Calu3 (cell line): Measurements from ENCODE around the gene SYTL4. TPM values are rescaled to one million over a fixed set of nuclear protein-coding genes. Genes with fewer than 3 reads are reported as not detected.
"Not testable (repeated sequence)": the region's sequence is repeated elsewhere in the genome, so short reads cannot be mapped to it uniquely, and the experiment has no call there.

Experiments
- BruUV-seq: library from RNA; stranded (reverse); fragments of 400-500 nt; replicated peaks from 2 replicates; lab custom pipeline; 2021; lab: Mats Ljungman, UMichigan
- CTCF ChIA-PET: fragments of 300-600 bp; sonication (Branson Sonifier 250); formaldehyde crosslinking; loops from one replicate; lab custom pipeline; 2022; ENCODE audit warnings: antibody characterized with exemption; lab: Charles Lee
- DNase-seq: peaks from one replicate; pipeline ENCODE4 v3.0.0; 2022
- H3K27ac Mint-ChIP-seq: one replicate; pipeline ENCODE4 v1.8.0; 2022; ENCODE audit warnings: mixed read lengths; ENCODE audit not compliant: unreplicated experiment
- H3K27me3 Mint-ChIP-seq: one replicate; pipeline ENCODE4 v1.8.0; 2022; ENCODE audit warnings: mixed read lengths; ENCODE audit not compliant: unreplicated experiment
- H3K36me3 Mint-ChIP-seq: one replicate; pipeline ENCODE4 v1.8.0; 2022; ENCODE audit warnings: mild to moderate bottlenecking, moderate library complexity, mixed read lengths; ENCODE audit not compliant: insufficient read depth, unreplicated experiment
- H3K4me1 Mint-ChIP-seq: one replicate; pipeline ENCODE4 v1.8.0; 2022; ENCODE audit warnings: mild to moderate bottlenecking, low read depth, mixed read lengths; ENCODE audit not compliant: unreplicated experiment
- H3K4me3 Mint-ChIP-seq: one replicate; pipeline ENCODE4 v1.8.0; 2022; ENCODE audit warnings: mild to moderate bottlenecking, low read depth, moderate library complexity, mixed read lengths; ENCODE audit not compliant: unreplicated experiment
- H3K9me3 Mint-ChIP-seq: one replicate; pipeline ENCODE4 v1.8.0; 2022; ENCODE audit warnings: low read depth, mixed read lengths; ENCODE audit not compliant: unreplicated experiment
- CTCF ChIP-seq: fragments of 200-600 bp; IDR thresholded peaks from one replicate; pipeline ENCODE4 v1.8.0; 2022; ENCODE audit warnings: antibody characterized with exemption; ENCODE audit not compliant: unreplicated experiment
- intact Hi-C: fragments of 100-400 bp; cut with micrococcal nuclease; formaldehyde crosslinking; loops from one replicate; pipeline ENCODE4 v1.10.0; 2022; ENCODE audit not compliant: unreplicated experiment
- total RNA-seq: library from RNA; stranded (reverse); gene quantifications from 2 replicates; pipeline ENCODE4 v1.2.3, GENCODE V29; 2022

Gene SYTL4
- total RNA-seq, 1 experiment from 2014 or later = 17.3 TPM

- no TSS peak for BruUV-seq
- no peak for DNase-seq
- CTCF ChIA-PET = no interaction called here
- intact Hi-C loops = no loop called here
- Mint-ChIP-seq H3K4me1 (peaks cover 13% of the 10 kb centered on the region), H3K4me3 (no peak overlapping the region), H3K27ac (no peak overlapping the region), H3K9me3 (no peaks in the 10 kb centered on the region), H3K36me3 (no peaks in the 10 kb centered on the region), H3K27me3 (no peaks in the 10 kb centered on the region)
- TF ChIP-seq CTCF = no peak
Measured at GRCh38 chrX:100745205-100745604, 13.3 kb upstream of the SYTL4 start.

- Mint-ChIP-seq H3K27ac (no peak overlapping the region), H3K4me1 (peaks cover 11% of the 10 kb centered on the region), H3K27me3 (peaks cover 4% of the 10 kb centered on the region), H3K9me3 (no peaks in the 10 kb centered on the region), H3K4me3 (no peak overlapping the region), H3K36me3 (no peaks in the 10 kb centered on the region)
- TF ChIP-seq CTCF = no peak
- no TSS peak for BruUV-seq
- no peak for DNase-seq
- CTCF ChIA-PET = no interaction called here
- intact Hi-C loops = no loop called here
Measured at GRCh38 chrX:100743009-100743607, 11.2 kb upstream of the SYTL4 start.

- H3K27ac Mint-ChIP-seq = not testable (repeated sequence)
Measured at GRCh38 chrX:100724006-100724405, 7.9 kb downstream of the SYTL4 start.

GRCh38 chrX:100721328-100721727, 10.6 kb downstream of the SYTL4 start:
- H3K4me3 Mint-ChIP-seq = no peak overlapping the region
- DNase-seq = no peak
- CTCF ChIA-PET = interaction anchor here (1.5 kb wide), 1 partner anchor 47 kb away, joined by 4 read pairs; no protein-coding TSS in a partner anchor
- no peaks in the 10 kb centered on the region for H3K36me3 Mint-ChIP-seq
- H3K27ac Mint-ChIP-seq = no peak overlapping the region
- H3K27me3 Mint-ChIP-seq = no peaks in the 10 kb centered on the region
- TF ChIP-seq CTCF = no peak
- BruUV-seq = no TSS peak
- intact Hi-C loops = no loop called here
- H3K4me1 Mint-ChIP-seq = peaks cover 24% of the 10 kb centered on the region
- no peaks in the 10 kb centered on the region for H3K9me3 Mint-ChIP-seq

More at GRCh38 chrX:100724006-100724405, 7.9 kb downstream of the SYTL4 start:
- peaks cover 24% of the 10 kb centered on the region for H3K4me1 Mint-ChIP-seq
- H3K27me3 Mint-ChIP-seq, DNase-seq, H3K9me3 Mint-ChIP-seq, CTCF ChIA-PET, BruUV-seq, intact Hi-C loops, H3K4me3 Mint-ChIP-seq, H3K36me3 Mint-ChIP-seq: not testable (repeated sequence)

GRCh38 chrX:100720301-100720700, 11.6 kb downstream of the SYTL4 start:
- Mint-ChIP-seq H3K27ac (no peak overlapping the region), H3K9me3 (no peaks in the 10 kb centered on the region), H3K27me3 (no peaks in the 10 kb centered on the region), H3K4me1 (peaks cover 23% of the 10 kb centered on the region), H3K36me3 (no peaks in the 10 kb centered on the region), H3K4me3 (no peak overlapping the region)
- no peak for DNase-seq
- intact Hi-C loops = no loop called here
- BruUV-seq = no TSS peak
- CTCF ChIA-PET = no interaction called here
- no peak for TF ChIP-seq CTCF
